H1 (cell line): ENCODE data around the gene PAXX. TPM values are rescaled to one million over a fixed set of nuclear protein-coding genes. Genes with fewer than 3 reads are reported as not detected.

ENCODE experiments used
- CTCF ChIA-PET: fragments of 300-600 bp; sonication (Branson Sonifier 250); formaldehyde crosslinking; loops from one replicate; lab custom pipeline; 2021; ENCODE audit not compliant: partially characterized antibody; lab: Charles Lee
- POLR2A ChIA-PET: fragments of 300-600 bp; sonication (Branson Sonifier 250); formaldehyde crosslinking; loops from one replicate; lab custom pipeline; 2021; ENCODE audit warnings: inconsistent platforms; ENCODE audit not compliant: partially characterized antibody; lab: Charles Lee
- DNase-seq, 2 experiments: peaks; one replicate each; pipeline versions ENCODE4 v3.0.0 to v3.0.0-alpha.2; 2010 to 2022; ENCODE audit warnings: low spot score in 2 of 2, low read depth in 1 of 2, mixed read lengths in 1 of 2
- FAIRE-seq: peaks from 2 replicates; lab custom pipeline; 2011; peaks lifted over from hg19 to GRCh38; lab: Jason Lieb, UNC
- H2AFZ ChIP-seq: 2 replicates; pipeline ENCODE4 v1.8.1; 2012; ENCODE audit warnings: low read length, inconsistent platforms
- H2AK5ac ChIP-seq: 2 replicates; pipeline ENCODE4 v1.6.1; 2013; ENCODE audit warnings: low read depth, low read length
- H2BK120ac ChIP-seq: replicated peaks from 2 replicates; pipeline ENCODE3; 2013; ENCODE audit warnings: low read depth, low read length, inconsistent platforms
- H2BK12ac ChIP-seq: 2 replicates; pipeline ENCODE4 v1.6.1; 2013; ENCODE audit warnings: low read depth, low read length
- H2BK15ac ChIP-seq: 2 replicates; pipeline ENCODE4 v1.6.1; 2013; ENCODE audit warnings: low read length
- H2BK20ac ChIP-seq: 2 replicates; pipeline ENCODE4 v1.6.1; 2013; ENCODE audit warnings: low read length
- H2BK5ac ChIP-seq: 2 replicates; pipeline ENCODE4 v1.6.1; 2013; ENCODE audit warnings: low read depth, low read length
- H3K14ac ChIP-seq: 2 replicates; pipeline ENCODE4 v1.6.1; 2013; ENCODE audit warnings: inconsistent platforms; ENCODE audit not compliant: insufficient read length
- H3K18ac ChIP-seq: 2 replicates; pipeline ENCODE4 v1.6.1; 2013; ENCODE audit warnings: low read length; ENCODE audit errors: extremely low read depth
- H3K23ac ChIP-seq: 2 replicates; pipeline ENCODE4 v1.6.1; 2013; ENCODE audit warnings: inconsistent platforms; ENCODE audit not compliant: insufficient read length
- H3K23me2 ChIP-seq: 2 replicates; pipeline ENCODE4 v1.6.1; 2013; ENCODE audit warnings: low read depth, low read length
- H3K27ac ChIP-seq: 2 replicates; pipeline ENCODE4 v1.6.1; 2011; ENCODE audit warnings: low read depth, low read length, inconsistent platforms
- H3K27me3 ChIP-seq, 4 experiments: replicated peaks in 1 of 4; 1 replicate in 1 of 4; 2 replicates in 3 of 4; pipeline versions ENCODE4 v1.6.1 to v1.8.1; 2011 to 2013; ENCODE audit warnings: low read length in 3 of 4, mild to moderate bottlenecking in 3 of 4, inconsistent platforms in 2 of 4, mixed read lengths in 2 of 4, moderate library complexity in 1 of 4; ENCODE audit not compliant: control insufficient read depth in 3 of 4, insufficient read depth in 3 of 4; ENCODE audit errors: extremely low read depth in 1 of 4
- H3K36me3 ChIP-seq, 4 experiments: 2 replicates each; pipeline versions ENCODE4 v1.6.1 to v1.8.1; 2011 to 2013; ENCODE audit warnings: mild to moderate bottlenecking in 4 of 4, low read length in 3 of 4, moderate library complexity in 2 of 4, control low read depth in 1 of 4, inconsistent platforms in 1 of 4; ENCODE audit not compliant: insufficient read depth in 4 of 4, control insufficient read depth in 2 of 4
- H3K4ac ChIP-seq: replicated peaks from 2 replicates; pipeline ENCODE3; 2013; ENCODE audit warnings: low read length, low read depth, mixed read lengths, inconsistent platforms; ENCODE audit not compliant: insufficient read length
- H3K4me1 ChIP-seq, 4 experiments: replicated peaks in 1 of 4; 1 replicate in 1 of 4; 2 replicates in 3 of 4; pipeline versions ENCODE4 v1.6.1 to v1.8.1; 2011 to 2013; ENCODE audit warnings: low read length in 3 of 4, inconsistent platforms in 2 of 4, mixed read lengths in 1 of 4; ENCODE audit not compliant: insufficient read depth in 4 of 4, control insufficient read depth in 3 of 4
- H3K4me2 ChIP-seq, 2 experiments: 2 replicates each; pipeline versions ENCODE4 v1.6.1 to v1.8.1; 2011 to 2013; ENCODE audit warnings: low read depth in 2 of 2, low read length in 2 of 2, control low read depth in 1 of 2, inconsistent platforms in 1 of 2, mild to moderate bottlenecking in 1 of 2; ENCODE audit not compliant: insufficient read depth in 1 of 2
- H3K4me3 ChIP-seq, 4 experiments: fragments of 200-600, 300-600 bp in 1 of 4; sonication (generic), shearing (Covaris generic), sonication (Bioruptor Twin) in 1 of 4; 2 replicates each; pipeline versions ENCODE4 v1.5.1 to v1.8.1; 2011 to 2016; ENCODE audit warnings: low read length in 4 of 4, low read depth in 3 of 4, control low read depth in 2 of 4, inconsistent platforms in 2 of 4, mild to moderate bottlenecking in 2 of 4, mixed read lengths in 1 of 4, moderate library complexity in 1 of 4; ENCODE audit not compliant: insufficient read depth in 2 of 4; ENCODE audit errors: extremely low read depth in 1 of 4
- H3K56ac ChIP-seq: replicated peaks from 2 replicates; pipeline ENCODE3; 2013; ENCODE audit warnings: low read depth, mild to moderate bottlenecking, mixed read lengths, low read length, inconsistent platforms; ENCODE audit not compliant: insufficient read length
- H3K79me1 ChIP-seq: 2 replicates; pipeline ENCODE4 v1.6.1; 2013; ENCODE audit warnings: low read depth, low read length, control low read depth
- H3K79me2 ChIP-seq, 2 experiments: 2 replicates each; pipeline versions ENCODE4 v1.6.1 to v1.8.1; 2012 to 2013; ENCODE audit warnings: low read length in 2 of 2, mild to moderate bottlenecking in 2 of 2, inconsistent platforms in 1 of 2; ENCODE audit not compliant: insufficient read depth in 2 of 2, control insufficient read depth in 1 of 2
- H3K9ac ChIP-seq, 4 experiments: replicated peaks in 1 of 4; 1 replicate in 1 of 4; 2 replicates in 3 of 4; pipeline versions ENCODE4 v1.6.1 to v1.8.1; 2011 to 2013; ENCODE audit warnings: low read depth in 3 of 4, low read length in 3 of 4, control low read depth in 2 of 4, mild to moderate bottlenecking in 2 of 4, moderate library complexity in 2 of 4, inconsistent platforms in 1 of 4; ENCODE audit errors: extremely low read depth in 1 of 4
- H3K9me3 ChIP-seq, 2 experiments: 2 replicates each; pipeline versions ENCODE4 v1.6.1 to v1.8.1; 2012 to 2013; ENCODE audit warnings: mild to moderate bottlenecking in 2 of 2, moderate library complexity in 2 of 2, control low read depth in 1 of 2, inconsistent platforms in 1 of 2, low read depth in 1 of 2, low read length in 1 of 2, mixed read lengths in 1 of 2; ENCODE audit not compliant: insufficient read depth in 2 of 2
- H4K20me1 ChIP-seq, 2 experiments: replicated peaks in 1 of 2; 2 replicates each; pipeline versions ENCODE3 to v1.8.1; 2011 to 2013; ENCODE audit warnings: inconsistent platforms in 2 of 2, low read length in 2 of 2, mild to moderate bottlenecking in 1 of 2; ENCODE audit not compliant: insufficient read depth in 2 of 2, control insufficient read depth in 1 of 2
- H4K5ac ChIP-seq: 2 replicates; pipeline ENCODE4 v1.6.1; 2013; ENCODE audit warnings: low read length, low read depth, mixed read lengths, inconsistent platforms; ENCODE audit not compliant: insufficient read length
- H4K8ac ChIP-seq: 2 replicates; pipeline ENCODE4 v1.8.0; 2013; ENCODE audit warnings: mild to moderate bottlenecking, moderate library complexity, low read length, inconsistent platforms; ENCODE audit not compliant: insufficient read depth; ENCODE audit errors: extremely low read depth
- H4K91ac ChIP-seq: replicated peaks from 2 replicates; pipeline ENCODE3; 2013; ENCODE audit warnings: low read length, mixed read lengths, inconsistent platforms; ENCODE audit not compliant: insufficient read length
- ASH2L ChIP-seq: fragments of 200-600, 300-600 bp; sonication (generic); IDR thresholded peaks from one replicate; pipeline ENCODE4 v1.7.1; 2017; ENCODE audit warnings: low read length
- BRCA1 ChIP-seq: IDR thresholded peaks from 2 replicates; pipeline ENCODE4 v1.6.1; 2012; ENCODE audit warnings: low read depth, low read length, improper control_type of control experiment
- CBX5 ChIP-seq: fragments of 300-800, 300-1000 bp; sonication (generic); IDR thresholded peaks from 2 replicates; pipeline ENCODE4 v1.7.1; 2016; ENCODE audit warnings: antibody characterized with exemption, low read length, low read depth
- HDAC2 ChIP-seq, 2 experiments: fragments of 300-600 bp in 1 of 2; sonication (generic) in 1 of 2; IDR thresholded peaks; 2 replicates each; pipeline ENCODE4 v1.6.1; 2011 to 2012; ENCODE audit warnings: low read depth in 2 of 2, low read length in 2 of 2, mild to moderate bottlenecking in 2 of 2, moderate library complexity in 2 of 2, borderline replicate concordance in 1 of 2, inconsistent platforms in 1 of 2
- KDM1A ChIP-seq: fragments of 200-600, 300-600 bp; sonication (generic); IDR thresholded peaks from 2 replicates; pipeline ENCODE4 v1.7.1; 2016; ENCODE audit warnings: mild to moderate bottlenecking, low read length, borderline replicate concordance
- SIN3A ChIP-seq, 2 experiments: IDR thresholded peaks in 1 of 2; conservative IDR thresholded peaks in 1 of 2; 2 replicates each; pipeline ENCODE4 v1.6.1; 2011 to 2012; ENCODE audit warnings: low read length in 2 of 2, improper control_type of control experiment in 1 of 2, low read depth in 1 of 2, mild to moderate bottlenecking in 1 of 2
- TCF12 ChIP-seq: IDR thresholded peaks from 2 replicates; pipeline ENCODE4 v1.6.1; 2011; ENCODE audit warnings: low read depth, mild to moderate bottlenecking, low read length
- WGBS, 2 experiments: shearing (Covaris generic) in 1 of 2; methylation state at CpG; one replicate each; pipeline versions ENCODE4 v1.1.6 to v1.1.7; 2013 to 2015; ENCODE audit warnings: low lambda C conversion rate in 2 of 2, mixed read lengths in 2 of 2, inconsistent platforms in 1 of 2, low coverage in 1 of 2, missing lambda C conversion rate in 1 of 2; ENCODE audit not compliant: insufficient replicate concordance in 2 of 2, insufficient coverage in 1 of 2, insufficient read length in 1 of 2; ENCODE audit errors: extremely low coverage in 1 of 2, missing lambda C conversion rate in 1 of 2; 5-methylcytosine and 5-hydroxymethylcytosine counted together
- polyA plus RNA-seq, 7 experiments: library from polyadenylated mRNA; depleted of rRNA in 3 of 7; stranded (reverse) in 5 of 7; unstranded in 2 of 7; fragments of >200 nt in 5 of 7; fragments of 200-250 nt in 2 of 7; gene quantifications; 1 replicate in 5 of 7; 2 replicates in 1 of 7; 4 replicates in 1 of 7; pipeline versions ENCODE4 v1.2.1 to v1.2.3, GENCODE V29; 2011 to 2013; ENCODE audit warnings: missing spikeins in 2 of 7, mixed read lengths in 2 of 7
- total RNA-seq: library from RNA; stranded (reverse); fragmentation: NEBNext Ultra II Directional; extraction: Animal tissue kit (Norgen Biotek cat#: 25700); gene quantifications from 2 replicates; pipeline ENCODE4 v1.2.1, GENCODE V29; 2021

The PAXX gene
- total and polyA plus RNA-seq, 2 of the 8 experiments (the other 6 are each of a cell fraction or from before 2014, with no cell fraction given): 43.4 to 45.9 TPM

GRCh38 chr9:137023157-137023556 is 30.9 kb downstream of the PAXX start:
- H3K56ac ChIP-seq: no peak overlapping the region
- H3K14ac ChIP-seq: no peak overlapping the region
- no peak overlapping the region for H2BK5ac ChIP-seq
- H2BK120ac ChIP-seq: no peak overlapping the region
- no peak overlapping the region for H3K18ac ChIP-seq
- CTCF ChIA-PET: interaction anchor here (0.6 to 7.2 kb wide), 8 partner anchors 7 to 75 kb away, joined by 3 to 54 read pairs (median 4); partner anchors contain the start of genes ABCA2, FUT7, LCNL1 and PTGDS
- H3K23ac ChIP-seq: no peak overlapping the region
- no peak overlapping the region for H3K4me2 ChIP-seq
- H4K5ac ChIP-seq: no peak overlapping the region
- H4K20me1 ChIP-seq: peaks cover 0 to 8% of the 10 kb centered on the region in 2 experiments
- H2BK12ac ChIP-seq: no peak overlapping the region
- H2AFZ ChIP-seq: no peak overlapping the region
- no peaks in the 10 kb centered on the region; the same call in 1 of the 2 replicates for H3K23me2 ChIP-seq
- no peak overlapping the region for H3K4ac ChIP-seq
- H4K8ac ChIP-seq: no peak overlapping the region
- no peaks in the 10 kb centered on the region for H3K79me2 ChIP-seq
- no peak overlapping the region for H4K91ac ChIP-seq
- POLR2A ChIA-PET: interaction anchor here (1.1 kb wide), 1 partner anchor 223 kb away, joined by 4 read pairs; no protein-coding TSS in a partner anchor
- peaks cover 0 to 9% (median 6%) of the 10 kb centered on the region in 4 experiments; a peak in 5 of 7 replicates for H3K4me1 ChIP-seq
- H2BK15ac ChIP-seq: no peak overlapping the region
- H3K9me3 ChIP-seq: no peaks in the 10 kb centered on the region
- no peaks in the 10 kb centered on the region for H3K36me3 ChIP-seq
- H3K4me3 ChIP-seq: no peak overlapping the region
- no peaks in the 10 kb centered on the region for H3K79me1 ChIP-seq
- H2BK20ac ChIP-seq: no peak overlapping the region
- H3K27me3 ChIP-seq: peaks cover 1 to 15% (median 10%) of the 10 kb centered on the region in 4 experiments; a peak in 6 of 7 replicates
- no peak for TF ChIP-seq TCF12
- no peak for TF ChIP-seq HDAC2 (IDR thresholded peaks at IDR 0.05; ENCODE audit: borderline replicate concordance in 1 of 2, low read depth in 2 of 2, low read length in 2 of 2)
- no peak for TF ChIP-seq SIN3A (conservative IDR thresholded peaks at IDR 0.05 in 1 of 2, IDR thresholded peaks at IDR 0.05 in 1 of 2; ENCODE audit: low read depth in 1 of 2, low read length in 2 of 2)
- no peak for TF ChIP-seq ASH2L
- TF ChIP-seq BRCA1: no peak
- TF ChIP-seq KDM1A: no peak
- no peak for TF ChIP-seq CBX5
- H2AK5ac ChIP-seq: no peak overlapping the region
- no peak for FAIRE-seq
- no peak overlapping the region for H3K9ac ChIP-seq
- no peak for DNase-seq
- 93% methylated on average over 7 of the region's 7 CpGs; no CpG with 5 or more reads in 1 of the 2 experiments for WGBS, 2 experiments
- no peak overlapping the region for H3K27ac ChIP-seq
